ENCODE data around the gene FJX1.

Gene FJX1

DNA sequence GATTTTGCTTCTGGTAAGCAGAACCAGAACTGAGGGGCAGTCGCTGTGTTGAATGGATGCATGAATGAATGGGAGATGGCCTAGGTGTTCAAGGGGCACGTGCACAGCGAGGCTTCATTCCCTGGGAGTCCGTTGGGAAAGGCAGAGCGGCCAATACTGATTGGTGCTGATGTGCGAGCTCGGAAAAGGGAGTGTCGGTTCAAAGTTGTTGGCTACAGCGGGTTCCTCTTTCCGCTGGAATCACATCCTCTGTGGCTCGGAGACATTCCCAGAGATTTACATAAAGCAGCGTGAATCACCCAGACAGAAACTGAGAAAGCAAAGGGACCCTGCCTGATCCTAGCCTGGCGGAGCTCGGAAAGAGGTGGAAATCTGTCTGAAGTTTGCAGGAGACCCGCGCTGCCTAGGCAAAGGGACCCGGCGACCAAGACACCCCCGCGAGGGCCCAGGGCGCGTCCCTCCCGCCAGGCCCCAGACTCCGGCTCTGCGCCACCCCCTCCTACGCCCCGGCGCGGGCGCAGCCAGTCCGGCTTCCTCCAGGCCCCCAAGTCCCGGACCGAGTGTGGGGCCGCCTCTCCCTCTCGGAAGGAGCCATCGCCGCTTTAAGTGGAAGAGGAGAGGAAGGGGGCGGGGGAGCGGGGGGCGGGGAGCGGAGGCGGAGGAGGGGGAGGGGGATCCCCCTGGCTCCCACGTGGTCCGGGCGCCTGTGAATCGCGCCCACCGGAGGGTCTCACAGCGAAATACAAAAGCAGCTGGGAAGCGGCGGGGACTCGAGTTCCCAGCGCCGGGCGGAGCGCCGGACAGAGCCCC, at the start of gene FJX1:
Gene FJX1 (plus strand): TSS at position 774 of the 810 bp plus-strand sequence. CDS start 177 bp downstream, outside the sequence.
- no peak for DNase-seq (ENCODE audit: low read depth, low spot score)

DNA sequence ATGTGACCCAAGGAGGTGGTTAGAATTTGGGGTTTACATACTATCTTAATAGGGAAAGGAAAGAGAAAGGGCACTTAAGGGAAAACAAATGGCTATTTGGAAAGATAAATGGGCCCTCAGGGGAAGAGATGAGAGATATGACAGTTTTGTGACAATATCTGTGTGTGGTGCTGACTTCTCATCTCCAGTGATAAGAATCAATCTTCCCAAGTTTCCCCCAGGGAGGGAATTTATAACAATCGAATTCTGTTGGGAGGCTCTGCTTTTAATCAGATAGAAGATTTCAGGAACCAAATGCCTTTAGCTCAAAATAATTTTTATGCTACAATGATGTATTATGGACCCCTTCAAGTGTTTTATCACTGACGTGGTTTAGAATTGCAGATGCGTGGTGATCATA, 46.6 kb upstream of the FJX1 start:
- DNase-seq (ENCODE audit: low read depth, low spot score) = no peak

DNA sequence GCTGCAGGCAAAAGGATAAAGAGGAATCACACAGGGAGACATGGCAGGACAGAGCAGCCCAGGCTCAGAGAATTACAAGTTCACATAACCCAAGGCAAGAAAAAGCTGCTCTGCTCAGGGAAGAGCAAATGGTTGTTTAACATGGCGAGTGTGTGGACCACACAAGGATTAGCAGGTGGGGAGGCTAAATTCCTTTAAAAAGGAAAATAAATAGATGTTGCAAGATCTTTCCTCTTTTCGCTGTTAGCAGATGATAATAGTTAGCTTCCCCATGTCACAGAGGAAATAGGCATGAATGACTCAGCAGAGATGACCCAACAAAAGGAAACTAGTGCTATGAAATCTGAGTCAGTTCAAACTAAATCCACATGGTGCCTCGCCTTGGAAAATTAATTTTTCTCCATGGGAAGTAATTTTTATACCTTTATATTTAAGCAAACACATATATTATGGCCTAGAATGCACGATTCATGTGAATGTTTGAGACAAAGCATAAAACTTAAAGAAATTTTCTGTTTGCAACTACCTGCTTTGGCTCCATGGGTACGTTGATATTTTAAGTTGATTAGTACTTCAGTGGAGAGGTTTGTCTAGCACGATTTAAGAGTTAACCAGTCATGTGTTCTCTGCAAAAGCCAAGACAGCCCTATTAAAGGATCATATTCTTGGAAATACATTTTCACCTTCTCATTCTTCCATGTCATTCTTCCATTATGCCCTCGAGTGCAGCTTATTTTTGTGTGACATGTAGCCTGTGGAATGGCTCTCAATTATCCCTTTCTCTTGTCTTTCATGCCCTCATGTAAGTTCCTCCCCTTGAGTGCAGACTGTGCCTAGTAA, 38.5 kb upstream of the FJX1 start:
- DNase-seq (ENCODE audit: low read depth, low spot score) = no peak

- no peak for DNase-seq (ENCODE audit: low read depth, low spot score)
Measured at GRCh38 chr11:35580397-35580781, 37.9 kb upstream of the FJX1 start.

- no peak for DNase-seq (ENCODE audit: low read depth, low spot score)
Measured at GRCh38 chr11:35582033-35582432, 36.2 kb upstream of the FJX1 start.

DNA sequence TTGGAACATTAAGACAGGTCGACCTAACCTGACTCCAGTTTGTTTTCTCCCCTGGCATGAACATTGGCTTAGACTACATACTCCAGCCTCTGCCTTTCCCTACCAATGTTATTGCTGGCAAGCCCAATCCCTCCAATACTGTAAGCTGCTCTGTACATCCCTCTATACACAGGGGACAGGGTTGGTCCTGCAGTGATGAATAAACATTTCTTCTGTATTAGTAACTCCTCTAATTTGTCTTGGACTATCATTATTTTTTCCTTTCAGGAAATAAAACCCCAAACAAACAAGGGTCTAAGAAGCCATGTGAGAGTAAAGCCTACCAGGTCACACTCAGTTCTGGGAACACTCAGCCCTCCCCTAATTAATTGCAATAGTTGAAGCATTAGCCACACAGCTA, 35.1 kb upstream of the FJX1 start:
- no peak for DNase-seq (ENCODE audit: low read depth, low spot score)

DNA sequence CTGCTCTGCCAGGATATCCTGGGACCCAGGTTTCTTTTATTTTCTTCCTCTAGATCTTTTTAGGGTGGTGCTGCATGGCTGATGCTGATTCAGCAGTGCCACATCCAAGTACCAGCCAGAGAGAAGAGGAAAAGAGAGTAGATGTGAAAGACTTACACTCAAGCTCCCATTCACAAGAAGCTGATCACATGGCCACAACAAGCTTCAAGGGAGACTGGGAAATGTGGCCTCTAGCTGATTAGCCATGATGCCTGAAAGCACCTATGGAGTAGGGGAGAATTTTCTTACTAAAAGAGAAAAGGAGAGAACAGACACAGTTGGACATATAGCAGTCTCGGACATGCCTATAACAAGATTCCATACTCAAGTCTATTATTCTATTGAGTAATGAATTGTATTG, 34.4 kb upstream of the FJX1 start:
- no peak for DNase-seq (ENCODE audit: low read depth, low spot score)

- no peak for DNase-seq (ENCODE audit: low read depth, low spot score)
Measured at GRCh38 chr11:35584321-35584720, 33.9 kb upstream of the FJX1 start.

- no peak for DNase-seq (ENCODE audit: low read depth, low spot score)
Measured at GRCh38 chr11:35585416-35585815, 32.8 kb upstream of the FJX1 start.

GRCh38 chr11:35586222-35586621, 32.0 kb upstream of the FJX1 start:
- no peak for DNase-seq (ENCODE audit: low read depth, low spot score)

DNA sequence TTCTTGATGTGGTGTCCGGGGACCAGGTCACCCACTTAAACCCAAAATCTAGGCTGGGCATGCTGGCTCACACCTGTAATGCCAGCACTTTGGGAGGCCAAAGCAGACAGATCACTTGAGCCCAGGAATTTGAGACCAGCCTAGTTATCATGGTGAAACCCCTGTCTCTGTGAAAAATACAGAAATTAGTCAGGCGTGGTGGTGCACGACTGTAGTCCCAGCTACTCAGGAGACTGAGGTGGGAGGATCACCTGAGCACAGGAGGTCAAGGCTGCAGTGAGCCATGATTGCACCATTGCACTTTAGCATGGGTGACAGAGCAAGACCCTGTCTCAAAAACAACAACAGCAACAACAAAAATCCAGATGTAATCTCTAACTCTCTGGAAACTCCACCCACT, 30.3 kb upstream of the FJX1 start:
- no peak for DNase-seq (ENCODE audit: low read depth, low spot score)

GRCh38 chr11:35588627-35589026, 29.6 kb upstream of the FJX1 start:
- no peak for DNase-seq (ENCODE audit: low read depth, low spot score)

- no peak for DNase-seq (ENCODE audit: low read depth, low spot score)
Measured at GRCh38 chr11:35589281-35589680, 29.0 kb upstream of the FJX1 start.

DNA sequence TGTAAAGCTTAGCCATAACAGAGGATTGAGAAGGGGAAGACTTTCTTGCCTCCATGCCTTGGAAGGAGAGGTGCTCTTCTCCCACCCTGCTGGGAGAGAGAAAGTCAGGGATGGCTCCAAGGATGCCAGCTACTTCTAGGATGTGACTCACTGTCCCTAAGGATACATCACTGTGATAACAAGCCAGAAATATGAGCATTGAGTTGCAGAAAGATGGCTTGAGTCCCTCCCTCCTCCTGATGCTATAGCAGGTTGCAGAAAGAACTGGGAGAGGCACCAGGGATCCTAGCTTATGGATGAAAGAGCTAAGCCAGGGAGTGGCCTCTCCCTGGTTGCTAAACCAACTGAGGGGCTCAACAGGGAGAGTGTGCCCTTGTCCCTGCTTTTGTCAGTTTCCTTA, 27.8 kb upstream of the FJX1 start:
- DNase-seq (ENCODE audit: low read depth, low spot score) = no peak

DNA sequence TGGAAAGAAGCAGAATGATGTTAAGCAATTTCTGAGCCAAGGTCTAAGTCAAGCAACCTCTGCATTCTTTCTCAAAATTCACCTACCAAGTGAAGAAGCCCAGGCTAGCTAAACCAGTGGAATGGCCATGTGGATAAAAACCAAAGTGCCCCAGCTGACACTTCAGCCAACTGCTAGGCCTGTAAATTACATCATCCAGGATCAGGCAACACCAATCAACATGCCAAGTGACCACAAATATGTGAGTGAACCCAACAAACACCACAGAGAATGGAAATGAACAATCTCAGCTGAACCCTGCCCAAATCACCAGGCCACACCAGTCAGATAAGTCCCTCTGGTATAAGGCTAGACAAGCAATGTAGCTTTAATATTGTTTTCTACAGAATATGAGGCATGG, 25.1 kb upstream of the FJX1 start:
- no peak for DNase-seq (ENCODE audit: low read depth, low spot score)

DNA sequence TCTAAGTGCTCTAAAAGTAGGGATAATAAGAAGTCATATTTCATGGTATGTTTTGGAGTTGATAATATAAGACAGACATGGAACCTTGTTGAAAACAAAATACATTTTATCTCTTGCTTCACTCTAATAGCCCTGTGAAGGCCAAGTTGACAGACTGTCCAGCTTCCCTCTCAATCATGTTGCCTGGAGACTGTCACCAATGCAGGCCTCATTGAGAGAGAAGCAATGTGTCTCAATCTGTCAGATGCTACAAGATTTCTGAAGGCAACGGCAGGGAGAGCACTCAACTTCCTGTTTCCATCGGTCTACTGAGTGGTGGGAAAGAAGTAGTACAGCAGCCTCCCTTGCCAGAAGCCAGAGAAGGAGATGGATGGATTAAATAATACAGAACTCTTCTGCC, 23.6 kb upstream of the FJX1 start:
- DNase-seq (ENCODE audit: low read depth, low spot score) = no peak

- DNase-seq (ENCODE audit: low read depth, low spot score) = no peak
Measured at GRCh38 chr11:35598254-35599125, 19.8 kb upstream of the FJX1 start.

DNA sequence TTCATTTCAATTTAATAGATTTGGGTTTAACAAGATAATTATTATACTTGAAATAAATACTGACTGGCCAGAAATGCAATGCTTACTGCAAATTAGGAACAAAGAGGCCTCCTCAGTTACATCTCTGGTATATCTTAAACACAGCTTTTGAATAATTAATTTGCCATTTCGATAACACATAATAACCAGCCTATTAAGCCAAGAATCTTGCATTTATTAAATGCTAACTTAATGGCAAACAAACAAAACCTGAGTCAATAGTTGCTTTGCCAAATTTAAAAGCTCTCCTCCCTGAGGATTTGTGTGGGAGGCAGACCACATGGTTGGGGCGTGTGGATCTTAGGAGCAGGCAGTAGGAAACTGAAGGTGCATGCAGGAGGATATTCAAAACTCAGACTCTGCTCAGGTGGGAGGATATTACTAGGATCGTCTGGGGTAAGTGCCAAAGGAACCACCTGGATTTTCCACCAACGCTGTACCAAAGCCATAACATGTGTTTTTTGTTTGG, 17.9 kb upstream of the FJX1 start:
- DNase-seq (ENCODE audit: low read depth, low spot score) = no peak

- no peak for DNase-seq (ENCODE audit: low read depth, low spot score)
Measured at GRCh38 chr11:35602160-35602793, 16.0 kb upstream of the FJX1 start.

DNA sequence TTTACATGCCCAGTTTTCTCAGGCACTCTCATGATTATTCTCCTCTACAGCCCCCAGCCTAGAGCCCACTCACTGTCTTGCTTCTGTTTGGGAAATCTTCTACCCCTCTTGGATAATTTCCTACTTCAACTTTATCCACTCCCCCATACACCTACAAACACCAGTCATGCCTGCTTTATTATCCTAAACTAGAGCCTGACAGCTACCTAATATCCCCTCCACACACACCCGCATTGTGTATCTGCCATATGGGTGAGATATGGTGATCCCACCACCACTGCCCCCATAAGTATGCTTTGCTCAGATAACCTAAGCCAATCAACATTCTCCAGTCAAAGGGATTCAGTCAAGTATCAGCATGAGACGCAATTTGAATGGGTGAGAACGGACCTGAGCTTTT, 15.3 kb upstream of the FJX1 start:
- no peak for DNase-seq (ENCODE audit: low read depth, low spot score)

DNA sequence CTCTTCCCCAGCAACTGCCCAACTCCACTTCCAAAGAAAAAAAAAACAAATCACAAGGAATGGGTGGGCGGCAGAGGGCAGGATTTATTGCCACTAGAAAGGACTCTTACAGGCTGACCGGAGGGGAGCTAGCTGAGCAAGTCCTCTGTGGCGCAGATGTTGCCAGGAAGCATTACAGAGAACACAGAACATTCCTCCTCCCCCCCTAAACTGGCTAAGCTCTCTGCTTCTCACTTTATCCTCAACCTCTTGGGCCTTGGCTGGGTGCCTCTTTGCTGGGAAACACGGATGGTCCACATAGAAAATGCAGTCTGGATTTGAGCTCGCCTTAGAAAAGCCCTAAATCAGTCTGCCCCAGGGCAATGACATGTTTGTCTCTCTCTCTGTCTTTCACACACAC, 12.6 kb upstream of the FJX1 start:
- DNase-seq (ENCODE audit: low read depth, low spot score) = no peak
